Smooth muscle cell (in vitro differentiated cells): ENCODE measurements around the gene ITGA7. TPM values are rescaled to one million over a fixed set of nuclear protein-coding genes. Genes with fewer than 3 reads are reported as not detected.
A peak's percentile ranks its signal among the peaks of the same experiment; 100 is the strongest.

Experiments
- DNase-seq: peaks from one replicate; lab custom pipeline; 2025; ENCODE audit not compliant: unreplicated experiment; lab: John Stamatoyannopoulos, UW
- H2AFZ ChIP-seq: fragments of 200-600 bp; sonication (generic); 2 replicates; pipeline ENCODE4 v1.6.0; 2016; ENCODE audit warnings: antibody characterized with exemption, low read depth, mild to moderate bottlenecking
- H3F3A ChIP-seq: fragments of 200-600 bp; sonication (generic); 2 replicates; pipeline ENCODE4 v1.6.0; 2017; ENCODE audit warnings: antibody characterized with exemption, low read depth
- H3K27ac ChIP-seq: fragments of 200-600 bp; sonication (generic); 2 replicates; pipeline ENCODE4 v1.5.1; 2016; ENCODE audit warnings: low read depth, mild to moderate bottlenecking
- H3K27me3 ChIP-seq: fragments of 200-600 bp; sonication (generic); 2 replicates; pipeline ENCODE4 v1.6.1; 2016; ENCODE audit warnings: low read depth, mild to moderate bottlenecking
- H3K36me3 ChIP-seq: fragments of 200-600 bp; sonication (generic); 2 replicates; pipeline ENCODE4 v1.5.1; 2016; ENCODE audit warnings: low read depth
- H3K4me1 ChIP-seq: fragments of 200-600 bp; sonication (generic); 2 replicates; pipeline ENCODE4 v1.5.1; 2016; ENCODE audit warnings: low read depth
- H3K4me2 ChIP-seq: fragments of 200-600 bp; sonication (generic); 2 replicates; pipeline ENCODE4 v1.6.0; 2016; ENCODE audit warnings: mild to moderate bottlenecking
- H3K4me3 ChIP-seq: fragments of 200-600 bp; sonication (generic); 2 replicates; pipeline ENCODE4 v1.5.1; 2016; ENCODE audit warnings: mild to moderate bottlenecking
- H3K79me2 ChIP-seq: fragments of 200-600 bp; sonication (generic); 2 replicates; pipeline ENCODE4 v1.6.0; 2016; ENCODE audit warnings: low read depth, mild to moderate bottlenecking
- H3K9ac ChIP-seq: fragments of 200-600 bp; sonication (generic); 2 replicates; pipeline ENCODE4 v1.6.0; 2016; ENCODE audit warnings: low read depth
- H3K9me3 ChIP-seq: fragments of 200-600 bp; sonication (generic); replicated peaks from 2 replicates; pipeline ENCODE4 v1.5.1; 2016; ENCODE audit warnings: low read depth
- H4K20me1 ChIP-seq: fragments of 200-600 bp; sonication (generic); 2 replicates; pipeline ENCODE4 v1.6.0; 2016; ENCODE audit warnings: low read depth
- WGBS: methylation state at CpG from one replicate; pipeline ENCODE4 v1.1.7; 2016; ENCODE audit warnings: low lambda C conversion rate; 5-methylcytosine and 5-hydroxymethylcytosine counted together
- polyA plus RNA-seq: library from polyadenylated mRNA; unstranded; fragments of >200 nt; fragmentation: Nextera tagmentation; extraction: Ambion mirVana; gene quantifications from 2 replicates; pipeline ENCODE4 v1.2.1, GENCODE V29; 2016
- total RNA-seq: library from RNA; depleted of rRNA; stranded (reverse); fragments of >200 nt; gene quantifications from 2 replicates; pipeline ENCODE4 v1.2.3, GENCODE V29; 2014
- TF ChIP-seq, protein P1 (sequence below): fragments of 200-600 bp; sonication (generic); IDR thresholded peaks from 2 replicates; pipeline ENCODE4 v1.5.1; 2017; ENCODE audit warnings: borderline replicate concordance, mild to moderate bottlenecking, antibody characterized with exemption; ENCODE audit not compliant: insufficient read depth, poor library complexity, severe bottlenecking

ITGA7 gene
- total and polyA plus RNA-seq, 2 experiments from 2014 or later: 0.90 to 1.1 TPM

DNA sequence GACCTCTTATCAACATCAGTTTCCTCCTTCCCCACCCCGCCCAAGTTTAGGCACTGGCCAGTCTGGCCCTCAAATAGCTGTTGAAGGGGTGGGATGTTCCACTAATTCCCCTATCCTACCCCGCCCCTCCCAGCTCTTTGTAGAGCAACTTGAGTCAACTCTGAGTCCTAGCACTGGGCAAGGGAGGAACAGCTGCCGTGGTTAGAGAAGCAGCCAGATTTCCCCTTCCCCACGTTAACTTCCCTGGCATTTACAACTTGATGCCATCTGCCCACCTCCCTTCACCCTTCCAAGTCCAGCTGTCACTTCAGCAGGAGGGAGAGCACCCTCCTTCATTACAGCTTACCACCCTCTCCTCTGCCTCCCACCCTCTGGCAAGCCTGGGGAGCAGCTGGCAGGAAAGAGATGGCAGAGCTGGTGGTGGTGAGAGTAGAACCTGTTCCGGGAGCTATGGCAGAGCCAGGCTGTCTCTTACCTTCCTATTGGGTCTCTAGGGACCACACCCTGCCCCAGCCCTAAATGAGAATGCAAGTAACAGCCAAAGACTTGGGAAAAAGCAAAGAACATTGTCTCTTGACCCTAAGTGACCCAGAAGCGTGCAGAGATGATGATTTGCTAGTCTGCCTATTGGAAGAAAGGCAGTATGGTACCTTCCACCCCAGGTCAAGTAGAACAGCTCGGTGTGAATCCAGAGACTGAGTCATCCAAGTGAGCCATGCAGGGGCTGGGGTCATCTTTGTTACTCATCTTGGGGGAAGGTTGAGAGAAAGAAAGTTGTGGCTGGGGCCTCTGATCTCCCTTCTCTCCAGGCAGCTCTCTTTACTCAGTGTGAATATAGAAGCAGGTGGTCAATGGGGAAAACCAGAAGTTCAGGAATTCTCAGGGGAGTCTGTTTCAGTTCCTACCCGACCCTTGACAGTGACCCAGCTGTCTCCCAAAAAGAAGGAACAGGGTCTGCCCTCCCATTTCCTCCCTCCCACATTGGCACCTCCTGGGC, 9.6 kb upstream of the ITGA7 start:
- Histone ChIP-seq H3K36me3 (no peaks in the 10 kb centered on the region), H3K79me2 (no peaks in the 10 kb centered on the region), H3F3A (peaks cover 11% of the 10 kb centered on the region), H4K20me1 (peaks cover 4% of the 10 kb centered on the region), H2AFZ (no peak overlapping the region), H3K9ac (no peak overlapping the region), H3K27me3 (peaks cover 9% of the 10 kb centered on the region), H3K4me1 (peaks cover 28% of the 10 kb centered on the region), H3K4me2 (peak overlapping the region; percentile 94), H3K27ac (peak overlapping the region; percentile 36), H3K9me3 (no peaks in the 10 kb centered on the region), H3K4me3 (peak overlapping the region; percentile 92)
- DNase-seq: no peak
- WGBS: 48% methylated on average over 8 of the region's 8 CpGs
- TF ChIP-seq, protein P1, sequence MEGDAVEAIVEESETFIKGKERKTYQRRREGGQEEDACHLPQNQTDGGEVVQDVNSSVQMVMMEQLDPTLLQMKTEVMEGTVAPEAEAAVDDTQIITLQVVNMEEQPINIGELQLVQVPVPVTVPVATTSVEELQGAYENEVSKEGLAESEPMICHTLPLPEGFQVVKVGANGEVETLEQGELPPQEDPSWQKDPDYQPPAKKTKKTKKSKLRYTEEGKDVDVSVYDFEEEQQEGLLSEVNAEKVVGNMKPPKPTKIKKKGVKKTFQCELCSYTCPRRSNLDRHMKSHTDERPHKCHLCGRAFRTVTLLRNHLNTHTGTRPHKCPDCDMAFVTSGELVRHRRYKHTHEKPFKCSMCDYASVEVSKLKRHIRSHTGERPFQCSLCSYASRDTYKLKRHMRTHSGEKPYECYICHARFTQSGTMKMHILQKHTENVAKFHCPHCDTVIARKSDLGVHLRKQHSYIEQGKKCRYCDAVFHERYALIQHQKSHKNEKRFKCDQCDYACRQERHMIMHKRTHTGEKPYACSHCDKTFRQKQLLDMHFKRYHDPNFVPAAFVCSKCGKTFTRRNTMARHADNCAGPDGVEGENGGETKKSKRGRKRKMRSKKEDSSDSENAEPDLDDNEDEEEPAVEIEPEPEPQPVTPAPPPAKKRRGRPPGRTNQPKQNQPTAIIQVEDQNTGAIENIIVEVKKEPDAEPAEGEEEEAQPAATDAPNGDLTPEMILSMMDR: no peak

GRCh38 chr12:55716582-55716957, 8.9 kb upstream of the ITGA7 start:
- Histone ChIP-seq H3K36me3 (no peaks in the 10 kb centered on the region), H3K4me1 (peaks cover 28% of the 10 kb centered on the region), H3K4me2 (peak overlapping the region; percentile 94), H3K27me3 (peaks cover 16% of the 10 kb centered on the region), H3K27ac (peak overlapping the region; percentile 86), H4K20me1 (peaks cover 4% of the 10 kb centered on the region), H2AFZ (peak overlapping the region; percentile 99), H3K9ac (peak overlapping the region; percentile 93), H3K79me2 (no peaks in the 10 kb centered on the region), H3K4me3 (peak overlapping the region; percentile 92), H3F3A (peaks cover 6% of the 10 kb centered on the region), H3K9me3 (no peaks in the 10 kb centered on the region)
- TF ChIP-seq, protein P1: no peak
- no peak for DNase-seq
- 6% methylated on average over 13 of the region's 13 CpGs for WGBS

DNA sequence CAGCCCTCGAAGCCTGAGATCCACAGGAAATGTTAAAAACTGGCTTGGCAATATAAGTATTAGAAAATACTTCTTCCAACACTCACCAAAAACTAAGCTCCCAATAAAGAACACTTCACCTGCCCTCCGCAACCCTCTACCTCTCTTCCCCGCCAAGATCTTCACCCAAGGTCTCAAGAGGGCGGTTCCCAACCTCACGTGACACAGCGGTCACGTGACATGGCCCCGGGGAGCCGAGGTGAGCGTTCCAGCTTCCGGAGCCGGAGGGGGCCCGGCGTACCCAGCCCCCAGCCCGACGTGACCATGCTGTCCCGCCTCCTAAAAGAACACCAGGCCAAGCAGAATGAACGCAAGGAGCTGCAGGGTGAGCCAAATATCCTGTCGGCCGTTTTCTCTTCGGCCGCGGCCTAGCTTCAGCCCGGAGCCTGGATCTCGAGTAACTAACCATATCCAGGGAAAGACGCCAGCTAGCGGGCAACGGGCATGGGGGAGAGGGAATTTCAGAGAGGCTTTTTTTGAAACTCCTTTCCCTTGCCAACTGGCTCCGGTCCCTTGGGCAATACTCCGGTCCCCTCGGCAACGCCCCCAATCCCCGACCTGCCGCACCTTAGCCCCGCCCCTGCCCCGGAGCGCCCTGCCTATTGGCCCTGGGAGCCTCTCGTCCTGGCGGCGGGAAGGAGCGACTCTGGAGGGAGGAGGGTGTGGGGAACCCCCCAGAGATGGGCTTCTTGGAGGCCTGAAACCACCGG, 8.3 kb upstream of the ITGA7 start, which contains the start of gene BLOC1S1:
Gene BLOC1S1, plus strand, starts transcription at position 214 of the 749 bp plus-strand sequence. Its CDS starts 6 bp downstream, at position 220.
- WGBS: 1% methylated on average over 41 of the region's 42 CpGs
- Histone ChIP-seq H3F3A (peaks cover 6% of the 10 kb centered on the region), H3K27ac (peak within 1 kb of the TSS; percentile 86), H4K20me1 (no peaks in the 10 kb centered on the region), H3K9me3 (no peaks in the 10 kb centered on the region), H3K4me1 (peaks cover 28% of the 10 kb centered on the region), H3K79me2 (no peaks in the 10 kb centered on the region), H3K9ac (peak within 1 kb of the TSS; percentile 93), H3K4me2 (peak within 1 kb of the TSS; percentile 94), H3K36me3 (no peaks in the 10 kb centered on the region), H3K27me3 (peaks cover 17% of the 10 kb centered on the region), H2AFZ (peak within 1 kb of the TSS; percentile 99), H3K4me3 (peak within 1 kb of the TSS; percentile 92)
- peak; percentile 75 for DNase-seq
- TF ChIP-seq, protein P1: no peak
